SK-N-SH (cell line): ENCODE measurements around the gene CD164L2.

Experiments
- CTCF ChIP-seq: fragments of 200-600 bp; sonication (generic); IDR thresholded peaks from 2 replicates; pipeline ENCODE4 v1.6.1; 2017; ENCODE audit warnings: antibody characterized with exemption, mild to moderate bottlenecking, moderate library complexity
- ELF1 ChIP-seq: IDR thresholded peaks from 2 replicates; pipeline ENCODE4 v1.4.0; 2012
- EP300 ChIP-seq, 2 experiments: IDR thresholded peaks; 2 replicates each; pipeline versions ENCODE4 v1.4.0 to v1.6.1; 2012; ENCODE audit warnings: borderline replicate concordance in 1 of 2, low read depth in 1 of 2, low read length in 1 of 2
- RCOR1 ChIP-seq: fragments of 150-350 bp; IDR thresholded peaks from 2 replicates; pipeline ENCODE4 v1.6.1; 2017; ENCODE audit warnings: antibody characterized with exemption, low read length
- USF2 ChIP-seq: fragments of 150-350 bp; IDR thresholded peaks from 2 replicates; pipeline ENCODE4 v1.6.1; 2017; ENCODE audit warnings: antibody characterized with exemption, low read length, low read depth, borderline replicate concordance

- TF ChIP-seq CTCF = no peak
- no peak for TF ChIP-seq ELF1
- TF ChIP-seq RCOR1 = no peak
- no peak for TF ChIP-seq EP300 (IDR thresholded peaks at IDR 0.05; ENCODE audit: borderline replicate concordance in 1 of 2, low read depth in 1 of 2, low read length in 1 of 2)
- TF ChIP-seq USF2 = no peak
These were observed 30.0 kb downstream of the CD164L2 start for GRCh38 chr1:27353166-27353565.
